ENCODE results near the gene TRIM42. TPM values are rescaled to one million over a fixed set of nuclear protein-coding genes. Genes with fewer than 3 reads are reported as not detected.
A peak's percentile ranks its signal among the peaks of the same experiment; 100 is the strongest.

Gene TRIM42
- total RNA-seq, 1 donor = not detected

DNA sequence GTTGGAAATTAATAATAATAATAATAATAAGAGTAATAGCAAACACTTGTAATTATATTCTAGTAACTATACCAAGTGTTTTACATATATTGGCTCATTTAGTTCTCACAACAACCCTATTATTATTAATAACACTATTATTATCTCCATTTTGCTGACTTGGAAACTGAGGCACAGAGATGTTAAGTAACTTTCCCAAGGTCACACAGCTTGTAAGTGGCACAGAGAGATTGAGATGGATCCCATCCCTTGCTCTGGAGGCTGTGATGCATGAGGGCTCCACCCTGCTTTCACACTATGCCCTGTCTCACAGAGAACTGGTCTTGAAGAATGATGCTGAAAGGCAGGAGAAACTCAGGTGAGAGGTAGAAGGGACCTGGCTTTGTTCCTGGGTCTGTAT lies 31.9 kb downstream of the TRIM42 start:
- DNase-seq (ENCODE audit: low read depth in 2 of 3, low spot score in 2 of 3) = no peak

DNA sequence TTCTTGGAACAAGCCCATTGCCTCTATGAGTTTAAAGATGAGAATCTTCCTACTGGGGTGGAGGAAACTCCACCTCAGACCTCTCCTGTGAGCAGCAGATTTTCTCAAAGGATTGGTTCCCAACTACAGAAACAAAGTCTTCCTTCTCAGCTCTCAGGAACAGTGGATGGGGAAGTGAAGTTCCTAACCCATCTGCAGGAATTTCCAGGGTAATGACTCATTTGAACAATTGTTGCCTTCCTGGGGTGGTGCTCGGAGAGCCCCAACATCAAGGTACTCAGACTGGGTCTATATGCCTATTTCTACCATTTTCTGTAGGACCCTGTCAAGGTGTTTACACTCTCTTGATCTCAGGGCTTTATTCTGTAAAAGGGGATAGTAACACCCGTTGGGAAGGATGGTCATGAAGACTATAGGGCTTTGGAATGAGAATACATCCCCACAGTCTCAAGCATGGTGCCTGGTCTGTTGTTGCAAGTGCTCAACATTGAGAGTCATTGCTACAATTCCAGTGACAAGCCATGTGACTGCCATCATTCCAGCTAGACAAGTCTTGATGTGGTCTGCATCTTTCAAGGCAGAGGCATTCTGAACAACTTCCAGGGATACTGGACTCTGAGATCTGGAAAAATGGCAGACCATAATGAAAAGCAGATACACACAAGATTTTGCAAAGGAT lies 33.0 kb downstream of the TRIM42 start:
- no peak for DNase-seq (ENCODE audit: low read depth in 2 of 3, low spot score in 2 of 3)

DNA sequence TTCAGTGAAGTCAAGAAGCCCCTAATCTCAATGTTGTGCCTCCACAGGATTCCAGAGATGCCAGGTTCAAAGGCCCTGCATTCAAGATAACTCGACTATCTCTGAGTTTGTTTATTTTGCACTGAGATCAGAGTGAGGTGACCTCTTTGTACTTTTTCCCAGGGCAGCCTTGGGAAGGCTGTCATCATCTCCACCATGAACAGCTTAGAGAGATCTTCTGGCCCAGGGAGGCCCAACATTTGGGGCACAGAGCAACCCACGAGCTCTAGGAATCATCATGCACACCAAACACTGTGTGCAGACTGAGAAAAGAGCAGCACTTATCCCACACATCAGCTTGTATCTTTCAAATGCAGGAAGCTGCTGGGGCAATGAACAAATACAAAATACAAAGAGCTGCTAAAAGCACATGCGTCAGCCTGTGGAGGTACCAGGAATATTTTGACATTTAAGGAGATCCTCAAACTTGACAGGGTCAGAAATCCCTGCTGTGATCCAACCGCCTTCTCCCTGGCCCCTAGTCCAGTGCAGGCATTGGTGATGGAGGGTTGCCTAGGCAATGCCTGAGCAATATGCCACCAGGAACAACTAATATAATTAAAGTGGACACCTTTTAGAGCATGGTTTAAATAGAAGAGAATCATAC lies 33.6 kb downstream of the TRIM42 start:
- no peak for DNase-seq (ENCODE audit: low read depth in 2 of 3, low spot score in 2 of 3)

DNA sequence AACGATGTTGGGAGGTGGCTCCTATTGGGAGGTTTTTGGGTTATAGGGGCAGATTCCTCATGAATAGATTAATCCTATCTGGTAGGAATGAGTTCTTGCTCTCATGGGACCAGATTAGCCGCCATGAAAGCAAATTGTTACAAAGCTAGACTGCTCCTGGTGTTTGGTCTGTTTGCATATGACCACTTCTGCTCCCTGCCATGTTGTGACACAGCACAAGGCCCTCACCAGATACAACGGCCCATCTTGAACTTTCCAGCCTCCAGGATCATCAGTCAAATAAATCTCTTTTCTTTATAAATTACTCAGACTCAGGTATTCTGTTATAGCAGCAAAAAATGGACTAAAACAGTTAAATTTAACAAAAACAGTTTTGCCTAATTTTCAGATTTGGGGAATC lies 34.4 kb downstream of the TRIM42 start:
- no peak for DNase-seq (ENCODE audit: low read depth in 2 of 3, low spot score in 2 of 3)

DNA sequence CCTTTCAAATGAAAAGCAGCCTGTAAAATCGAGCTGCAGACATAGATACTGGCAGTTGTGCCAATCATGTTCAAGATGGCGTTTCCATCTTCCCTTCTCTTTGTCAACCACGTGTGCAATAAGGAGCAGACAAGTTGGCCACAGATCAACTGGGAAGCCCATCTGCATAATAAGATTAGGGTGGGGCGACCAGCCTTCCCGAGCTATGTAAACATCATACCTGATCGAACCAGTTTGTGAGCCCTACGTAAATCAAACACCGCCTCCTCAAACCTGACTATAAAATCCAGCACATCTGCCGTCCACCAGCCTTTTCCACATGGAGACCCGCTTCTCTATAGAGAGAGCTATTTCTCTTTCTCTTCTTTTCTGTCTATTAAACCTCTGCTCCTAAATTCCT lies 37.2 kb downstream of the TRIM42 start:
- DNase-seq (ENCODE audit: low read depth in 2 of 3, low spot score in 2 of 3) = no peak

DNA sequence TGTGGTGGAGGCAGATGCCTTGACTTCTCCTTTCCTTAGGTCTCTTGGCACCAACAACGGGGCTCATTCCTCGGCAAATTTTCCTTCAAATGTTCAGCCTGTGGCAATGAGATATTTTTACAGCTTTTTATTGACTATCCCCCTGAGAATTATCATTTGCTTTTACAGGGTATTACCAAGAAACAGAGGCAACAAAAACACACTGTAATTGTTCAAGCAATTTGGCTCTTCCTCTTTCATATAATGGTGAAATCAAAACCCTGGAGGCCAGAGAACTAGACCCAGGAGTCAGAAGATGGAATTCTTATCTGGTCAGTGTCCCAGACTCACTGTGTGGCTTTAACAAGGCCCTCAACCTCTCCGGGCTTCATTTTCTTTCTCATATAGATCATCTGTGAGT lies 40.1 kb downstream of the TRIM42 start:
- DNase-seq (ENCODE audit: low read depth in 2 of 3, low spot score in 2 of 3) = no peak

DNA sequence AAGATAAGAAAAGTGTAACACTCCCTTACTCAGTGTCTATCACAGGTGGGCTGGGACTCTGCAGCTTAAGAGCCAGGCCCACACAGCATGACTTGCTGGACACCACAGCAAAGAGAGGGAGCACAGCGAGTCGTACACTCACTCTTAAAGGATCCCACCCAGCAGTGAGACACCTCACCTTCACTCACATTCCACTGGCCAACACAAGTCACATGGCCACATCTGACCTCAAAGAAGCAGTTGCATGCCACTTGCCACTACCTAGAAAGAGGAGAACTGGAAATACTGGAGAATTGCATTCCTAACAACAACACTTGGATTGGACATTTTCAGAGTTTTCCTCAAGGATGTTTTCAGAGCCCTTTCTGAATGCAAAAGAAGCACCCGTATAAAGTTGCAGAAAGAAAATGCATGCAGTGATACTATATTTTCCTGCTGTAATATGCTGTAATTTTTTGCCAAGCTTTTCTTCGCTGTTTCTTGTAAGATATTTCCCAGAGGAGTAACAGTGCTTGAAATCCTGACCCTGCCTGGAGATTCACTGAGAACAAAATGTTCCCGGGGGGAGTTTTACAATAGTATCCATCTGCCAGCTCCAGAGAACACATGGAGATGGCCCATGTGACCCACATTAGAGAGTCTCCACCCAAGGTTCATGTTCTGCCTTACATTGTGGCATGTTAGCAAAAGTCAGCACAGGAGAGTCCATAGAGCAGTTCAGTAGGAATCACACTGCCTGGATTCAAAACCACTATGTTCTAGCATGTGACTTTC lies 42.2 kb downstream of the TRIM42 start:
- DNase-seq (ENCODE audit: low read depth in 2 of 3, low spot score in 2 of 3) = no peak

DNA sequence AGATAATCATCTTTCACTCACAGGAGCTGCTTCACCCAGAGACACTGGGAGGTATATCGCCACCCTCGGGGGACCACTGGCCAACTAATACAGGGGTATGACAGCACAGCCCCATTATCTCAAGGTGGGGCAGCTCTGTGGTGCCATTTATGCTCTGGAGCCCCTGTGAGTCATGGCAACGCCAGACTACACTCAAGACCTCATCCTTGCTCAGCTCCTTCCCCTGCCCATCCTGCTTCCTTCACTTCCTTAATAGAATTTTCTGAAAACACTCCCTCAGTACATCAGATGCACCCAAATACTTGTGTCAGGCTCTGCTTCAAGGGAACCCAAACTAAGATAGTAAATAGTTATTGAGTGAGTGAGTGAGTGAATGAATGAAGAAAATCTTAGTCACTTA lies 45.7 kb downstream of the TRIM42 start:
- DNase-seq (ENCODE audit: low read depth in 2 of 3, low spot score in 2 of 3) = no peak

DNA sequence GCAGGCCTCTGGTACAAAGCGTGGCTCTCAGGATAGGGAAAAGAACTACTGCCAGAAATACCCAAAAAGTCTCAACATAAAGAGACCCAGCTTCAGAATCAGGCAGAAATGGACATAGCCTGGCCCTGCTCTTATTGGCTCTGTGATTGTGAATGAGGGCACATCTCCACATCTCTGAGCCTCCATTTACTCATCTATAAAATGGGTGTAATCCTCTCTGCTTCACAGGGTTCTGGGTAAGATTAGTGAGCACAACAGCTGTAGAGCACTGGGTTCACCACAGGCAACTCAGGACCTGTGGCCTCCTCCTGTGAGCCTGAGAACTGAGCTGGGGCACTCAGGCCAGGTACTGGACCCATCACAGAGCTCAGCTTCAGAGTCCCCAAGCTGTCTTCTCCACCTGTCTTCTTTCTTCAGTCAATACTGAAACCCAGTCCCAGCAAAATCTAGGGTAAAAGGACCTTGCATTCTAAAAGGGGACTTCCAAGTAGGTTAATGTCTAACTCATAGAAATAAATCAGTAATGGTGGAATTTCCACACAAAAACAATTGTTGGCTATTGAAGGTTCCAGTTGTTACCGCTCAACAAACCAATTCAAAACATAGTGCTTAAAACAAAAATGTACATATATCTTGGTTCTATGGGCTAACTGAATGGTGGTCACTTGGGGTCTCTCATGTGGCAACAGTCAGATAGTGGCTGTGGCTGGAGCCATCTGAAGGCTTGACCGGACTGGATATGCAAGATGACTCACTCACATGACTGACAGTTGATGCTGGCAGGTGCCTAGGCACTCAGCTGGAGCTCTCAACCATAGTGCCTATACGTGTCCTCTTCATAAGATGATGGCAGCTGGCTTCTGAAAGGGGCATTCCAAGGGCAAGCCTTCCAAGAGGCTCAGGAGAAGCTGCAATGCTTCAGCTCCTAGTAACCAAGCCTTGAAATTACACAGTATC lies 47.3 kb downstream of the TRIM42 start:
- DNase-seq (ENCODE audit: low read depth in 2 of 3, low spot score in 2 of 3) = no peak

DNA sequence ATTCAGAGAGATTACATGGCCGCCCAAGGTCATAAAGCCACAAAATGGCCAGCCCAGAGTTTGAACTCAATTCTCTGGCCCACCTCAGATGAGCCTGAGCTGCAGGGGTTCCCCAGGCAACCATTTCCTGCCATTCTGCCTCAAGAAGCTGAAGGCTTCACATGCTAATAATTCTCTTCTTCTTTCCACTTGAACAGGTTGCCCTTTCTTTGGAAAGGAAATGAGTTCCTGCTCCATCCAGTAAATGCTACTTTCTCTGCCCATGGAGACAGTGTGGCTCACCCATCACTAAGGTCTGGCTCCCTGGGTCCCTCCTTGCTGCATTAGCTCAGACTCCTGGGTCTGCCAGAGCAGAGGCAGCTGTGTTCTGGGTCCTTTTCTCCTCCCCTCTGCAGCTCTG lies 48.2 kb downstream of the TRIM42 start:
- DNase-seq (ENCODE audit: low read depth in 2 of 3, low spot score in 2 of 3) = no peak

DNA sequence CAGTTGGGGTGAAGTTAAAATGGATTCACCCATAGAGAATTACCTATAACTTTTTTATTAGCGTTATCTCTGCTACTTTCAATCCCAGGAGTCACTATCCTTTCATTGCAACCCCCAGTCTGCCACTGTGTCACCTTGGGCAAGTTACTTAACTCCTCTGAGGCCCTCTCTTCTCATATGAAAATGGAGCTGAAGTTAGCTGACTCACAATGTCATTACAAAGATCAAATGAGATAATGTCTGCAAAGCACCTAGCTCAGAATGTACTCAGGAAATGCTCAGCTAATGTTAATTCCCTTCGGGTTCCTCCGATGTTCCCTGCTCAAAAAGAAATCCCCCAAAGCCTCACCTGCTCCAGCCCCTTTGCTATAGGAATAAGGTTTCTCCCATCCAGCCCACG lies 50.0 kb downstream of the TRIM42 start:
- no peak for DNase-seq (ENCODE audit: low read depth in 2 of 3, low spot score in 2 of 3)

DNA sequence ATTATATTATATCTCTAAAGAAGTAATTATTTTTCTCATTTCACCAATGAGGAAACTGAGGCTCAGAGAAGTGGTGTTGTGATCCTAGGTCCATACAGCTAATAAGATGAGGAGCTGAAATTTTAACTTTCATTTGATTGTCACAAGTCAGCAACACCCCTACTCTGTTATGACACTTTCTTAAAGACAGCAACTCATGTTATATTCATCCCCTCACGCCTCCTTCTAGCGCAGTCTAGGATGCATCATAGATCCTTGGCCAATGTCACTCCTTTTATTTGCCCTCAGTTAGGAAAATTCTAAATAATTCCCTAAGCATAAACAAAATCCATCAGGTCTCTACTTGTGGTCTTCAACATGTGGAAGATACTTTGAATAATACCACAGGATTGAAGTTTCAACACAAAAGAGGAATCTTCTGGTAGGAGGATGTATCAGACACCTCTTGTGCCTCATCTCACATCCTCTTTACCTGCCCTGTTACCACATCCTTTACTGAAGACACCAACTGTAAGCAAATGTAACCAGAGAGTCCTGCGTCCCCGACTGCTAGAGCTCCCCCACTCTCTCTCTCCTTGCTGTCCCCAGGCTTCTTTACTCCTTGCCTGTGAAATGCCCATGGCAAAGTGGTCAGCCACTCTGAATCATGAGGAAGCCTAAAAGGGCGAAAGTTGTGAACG lies 53.7 kb downstream of the TRIM42 start:
- DNase-seq (ENCODE audit: low read depth in 2 of 3, low spot score in 2 of 3) = no peak

DNA sequence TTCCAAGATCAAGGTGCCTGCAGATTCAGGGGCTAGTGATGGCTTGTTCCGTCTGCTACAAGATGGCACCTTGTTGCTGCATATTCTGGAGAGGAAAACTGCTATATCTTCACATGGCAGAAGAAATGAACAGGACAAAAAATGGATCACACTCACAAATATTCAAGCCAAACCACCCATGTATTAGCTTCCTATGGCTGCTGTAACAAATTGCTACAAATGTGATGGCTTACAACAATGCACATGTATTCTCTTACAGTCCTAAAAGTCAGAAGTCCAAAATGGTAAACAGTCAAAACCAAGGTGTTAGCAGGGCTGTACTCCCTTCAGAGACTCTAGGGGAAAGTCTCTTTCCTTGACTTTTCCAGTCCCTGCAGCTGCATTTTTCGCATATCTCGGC lies 55.8 kb downstream of the TRIM42 start:
- DNase-seq (ENCODE audit: low read depth in 2 of 3, low spot score in 2 of 3) = no peak

DNA sequence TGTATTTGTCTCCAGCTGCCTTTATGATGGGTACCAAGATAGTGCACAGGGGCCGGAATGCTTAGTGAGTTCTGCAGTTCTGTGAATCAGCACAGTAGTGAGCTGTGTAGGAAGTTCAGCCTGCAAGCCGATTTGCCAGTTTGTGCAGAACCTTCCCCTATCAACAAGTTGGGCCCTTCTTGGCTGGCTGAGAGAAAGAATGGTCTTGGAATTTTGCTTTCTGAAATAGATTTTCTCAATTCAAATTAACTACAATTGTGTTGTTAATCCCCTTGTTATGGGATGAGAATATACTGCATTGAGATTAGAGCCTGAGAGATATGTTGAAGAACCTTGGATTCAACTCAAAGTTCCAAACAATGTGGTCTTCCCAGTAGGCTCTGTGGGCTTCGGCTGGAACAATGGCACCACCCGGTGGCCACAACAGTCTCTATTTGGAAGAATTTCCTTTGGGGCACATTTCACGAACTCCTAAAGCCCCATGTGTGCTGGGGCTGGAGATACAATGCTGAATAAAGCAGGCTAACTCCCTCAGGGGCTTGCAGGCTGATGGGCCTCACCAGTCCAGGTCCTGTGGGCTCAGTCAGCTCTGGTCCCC lies 59.1 kb downstream of the TRIM42 start:
- peak in 1 of 3 donors; percentile 36 for DNase-seq (ENCODE audit: low read depth in 2 of 3, low spot score in 2 of 3)

DNA sequence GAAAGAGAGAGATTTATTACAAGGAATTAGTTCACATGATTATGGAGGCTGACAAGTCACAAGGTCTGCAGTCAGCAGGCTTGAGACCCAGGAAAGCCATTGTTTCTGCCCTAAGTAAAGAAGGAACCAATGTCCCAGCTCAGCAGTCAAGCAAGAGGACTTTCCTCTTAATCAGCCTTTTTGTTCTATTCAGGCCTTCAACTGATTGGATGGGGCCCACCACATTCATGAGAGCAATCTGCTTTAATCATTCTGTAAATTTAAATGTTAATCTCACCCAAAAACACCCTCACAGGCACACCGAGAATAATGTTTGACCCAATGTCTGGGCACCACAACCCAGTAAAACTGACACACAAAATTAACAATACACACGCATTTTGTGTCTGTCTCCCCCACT lies 64.3 kb downstream of the TRIM42 start:
- DNase-seq (ENCODE audit: low read depth in 2 of 3, low spot score in 2 of 3) = no peak

DNA sequence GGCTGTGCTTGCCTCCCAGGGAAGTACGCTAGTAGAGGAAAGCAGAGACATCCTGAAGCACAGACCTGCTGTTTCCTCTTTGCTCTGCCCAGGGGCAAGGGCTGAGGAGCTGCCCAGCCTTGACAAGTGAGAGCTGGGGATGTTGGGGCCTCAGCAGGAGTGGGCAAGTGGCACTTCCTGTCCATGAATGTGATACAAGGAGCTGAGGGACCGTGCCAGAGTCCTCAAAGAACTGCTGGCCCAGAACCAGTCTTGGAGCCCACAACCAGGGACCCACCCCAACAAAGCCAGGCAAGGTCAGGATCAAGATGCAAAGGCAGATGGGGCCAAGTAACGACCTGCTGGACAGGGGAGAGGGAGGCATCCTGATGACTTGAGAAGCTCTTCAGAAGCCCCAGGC lies 70.3 kb downstream of the TRIM42 start:
- DNase-seq (ENCODE audit: low read depth in 2 of 3, low spot score in 2 of 3) = no peak

DNA sequence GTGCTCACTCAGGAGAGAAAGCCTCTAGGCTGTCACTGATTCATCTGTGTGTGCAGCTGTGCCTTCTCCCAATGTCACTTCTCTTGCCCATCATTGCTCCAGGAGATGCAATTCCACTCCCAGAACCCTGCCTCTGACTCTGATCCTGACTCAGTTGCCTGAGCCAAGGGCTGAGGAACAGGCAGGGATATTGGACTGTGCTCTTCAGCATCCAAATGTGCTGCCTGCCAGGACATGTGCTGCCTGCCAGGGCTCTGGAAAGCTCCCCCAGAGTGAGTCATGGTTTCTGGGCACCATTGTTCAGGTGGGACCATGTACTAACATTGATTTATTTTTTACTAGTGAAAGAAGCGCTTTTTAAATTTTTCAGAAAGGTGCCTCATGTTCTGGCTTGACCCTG lies 71.0 kb downstream of the TRIM42 start:
- no peak for DNase-seq (ENCODE audit: low read depth in 2 of 3, low spot score in 2 of 3)

All from hematopoietic multipotent progenitor cell (in vitro differentiated cells).